Body of pancreas (tissue), 4 donors: ENCODE data around the gene CDH7.

Experiments used
- POLR2A ChIP-seq, 3 donors: fragments of 450-650 bp; IDR thresholded peaks; one replicate each; pipeline ENCODE4 v1.6.1; 2016; ENCODE audit warnings: antibody characterized with exemption in 3 of 3, mild to moderate bottlenecking in 2 of 3
- TF ChIP-seq, protein P1 (sequence below), 7 experiments: fragments of 450-650 bp in 4 of 7; fragments of 200-600 bp in 3 of 7; sonication (generic) in 3 of 7; IDR thresholded peaks; one replicate each; pipeline ENCODE4 v1.5.1; 2016 to 2019; ENCODE audit warnings: antibody characterized with exemption in 7 of 7

DNA sequence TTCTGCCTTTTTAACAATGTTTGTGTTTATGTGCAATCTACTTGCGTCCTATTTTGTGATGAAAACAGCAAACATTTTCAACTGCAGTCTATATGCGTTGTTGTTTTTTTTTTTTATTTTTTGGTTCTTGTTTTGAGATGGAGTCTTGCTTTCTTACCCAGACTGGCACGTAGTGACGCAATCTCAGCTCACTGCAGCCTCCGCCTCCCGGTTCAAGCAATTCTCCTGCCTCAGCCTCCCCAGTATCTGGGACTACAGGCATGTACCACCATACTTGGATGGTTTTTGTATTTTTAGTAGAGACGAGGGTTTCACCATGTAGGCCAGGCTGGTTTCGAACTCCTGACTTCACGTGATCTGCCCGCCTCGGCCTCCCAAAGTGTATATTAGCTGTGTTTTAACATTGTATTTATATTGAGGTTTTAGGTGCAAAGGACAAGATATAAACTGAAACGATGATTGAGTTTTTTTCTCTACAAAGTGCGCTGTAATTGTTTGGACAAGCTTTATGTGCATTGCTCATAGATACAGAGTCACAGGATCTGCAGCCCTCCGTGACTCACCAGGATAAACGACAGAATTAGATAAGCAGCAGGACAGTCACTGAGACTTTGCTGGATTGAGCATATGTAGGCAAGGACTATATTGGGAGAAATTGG, 17.4 kb downstream of the CDH7 start:
- TF ChIP-seq, protein P1, sequence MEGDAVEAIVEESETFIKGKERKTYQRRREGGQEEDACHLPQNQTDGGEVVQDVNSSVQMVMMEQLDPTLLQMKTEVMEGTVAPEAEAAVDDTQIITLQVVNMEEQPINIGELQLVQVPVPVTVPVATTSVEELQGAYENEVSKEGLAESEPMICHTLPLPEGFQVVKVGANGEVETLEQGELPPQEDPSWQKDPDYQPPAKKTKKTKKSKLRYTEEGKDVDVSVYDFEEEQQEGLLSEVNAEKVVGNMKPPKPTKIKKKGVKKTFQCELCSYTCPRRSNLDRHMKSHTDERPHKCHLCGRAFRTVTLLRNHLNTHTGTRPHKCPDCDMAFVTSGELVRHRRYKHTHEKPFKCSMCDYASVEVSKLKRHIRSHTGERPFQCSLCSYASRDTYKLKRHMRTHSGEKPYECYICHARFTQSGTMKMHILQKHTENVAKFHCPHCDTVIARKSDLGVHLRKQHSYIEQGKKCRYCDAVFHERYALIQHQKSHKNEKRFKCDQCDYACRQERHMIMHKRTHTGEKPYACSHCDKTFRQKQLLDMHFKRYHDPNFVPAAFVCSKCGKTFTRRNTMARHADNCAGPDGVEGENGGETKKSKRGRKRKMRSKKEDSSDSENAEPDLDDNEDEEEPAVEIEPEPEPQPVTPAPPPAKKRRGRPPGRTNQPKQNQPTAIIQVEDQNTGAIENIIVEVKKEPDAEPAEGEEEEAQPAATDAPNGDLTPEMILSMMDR (IDR thresholded peaks at IDR 0.05): no peak
- no peak for TF ChIP-seq POLR2A (IDR thresholded peaks at IDR 0.05)
